ENCODE data around the gene ABCD4. TPM values are rescaled to one million over a fixed set of nuclear protein-coding genes. Genes with fewer than 3 reads are reported as not detected.

ABCD4 gene
- total RNA-seq, 1 experiment from 2014 or later = 46.7 TPM

GRCh38 chr14:74267588-74267987, 35.1 kb downstream of the ABCD4 start:
- BruUV-seq (replicated peaks) = no TSS peak
- DNase-seq (ENCODE audit: low spot score) = no peak
- intact Hi-C loops (cut with micrococcal nuclease; ENCODE audit: unreplicated experiment) = no loop called here
- Histone ChIP-seq H3K4me1 (ENCODE audit: insufficient read depth, low read length, poor library complexity, severe bottlenecking) (no peaks in the 10 kb centered on the region), H3K36me3 (ENCODE audit: insufficient read depth, low read length, poor library complexity, severe bottlenecking) (no peaks in the 10 kb centered on the region), H3K4me3 (ENCODE audit: low read depth, low read length, poor library complexity, severe bottlenecking) (no peak overlapping the region), H3K27me3 (replicated peaks; ENCODE audit: insufficient read depth, low read depth, low read length, poor library complexity) (no peaks in the 10 kb centered on the region), H3K9me3 (ENCODE audit: low read depth, low read length, poor library complexity, severe bottlenecking) (no peaks in the 10 kb centered on the region), H3K27ac (ENCODE audit: low read depth, low read length, poor library complexity, severe bottlenecking) (no peak overlapping the region)
- TF ChIP-seq, protein P1, sequence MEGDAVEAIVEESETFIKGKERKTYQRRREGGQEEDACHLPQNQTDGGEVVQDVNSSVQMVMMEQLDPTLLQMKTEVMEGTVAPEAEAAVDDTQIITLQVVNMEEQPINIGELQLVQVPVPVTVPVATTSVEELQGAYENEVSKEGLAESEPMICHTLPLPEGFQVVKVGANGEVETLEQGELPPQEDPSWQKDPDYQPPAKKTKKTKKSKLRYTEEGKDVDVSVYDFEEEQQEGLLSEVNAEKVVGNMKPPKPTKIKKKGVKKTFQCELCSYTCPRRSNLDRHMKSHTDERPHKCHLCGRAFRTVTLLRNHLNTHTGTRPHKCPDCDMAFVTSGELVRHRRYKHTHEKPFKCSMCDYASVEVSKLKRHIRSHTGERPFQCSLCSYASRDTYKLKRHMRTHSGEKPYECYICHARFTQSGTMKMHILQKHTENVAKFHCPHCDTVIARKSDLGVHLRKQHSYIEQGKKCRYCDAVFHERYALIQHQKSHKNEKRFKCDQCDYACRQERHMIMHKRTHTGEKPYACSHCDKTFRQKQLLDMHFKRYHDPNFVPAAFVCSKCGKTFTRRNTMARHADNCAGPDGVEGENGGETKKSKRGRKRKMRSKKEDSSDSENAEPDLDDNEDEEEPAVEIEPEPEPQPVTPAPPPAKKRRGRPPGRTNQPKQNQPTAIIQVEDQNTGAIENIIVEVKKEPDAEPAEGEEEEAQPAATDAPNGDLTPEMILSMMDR (conservative IDR thresholded peaks at IDR 0.05; ENCODE audit: low read depth, low read length) = no peak
- no peak for TF ChIP-seq EZH2 (IDR thresholded peaks at IDR 0.05; ENCODE audit: borderline replicate concordance, low read depth, low read length, poor library complexity, severe bottlenecking)
- ChIA-PET CTCF (interaction anchor here (1.0 kb wide), 1 partner anchor 21 kb away, joined by 3 read pairs; no protein-coding TSS in a partner anchor), POLR2A (ENCODE audit: low non-redundant PET) (no interaction called here)

- intact Hi-C loops (cut with micrococcal nuclease; ENCODE audit: unreplicated experiment) = no loop called here
Observed at GRCh38 chr14:74265301-74265965, 37.3 kb downstream of the ABCD4 start.

GRCh38 chr14:74263921-74264320, 38.8 kb downstream of the ABCD4 start:
- Histone ChIP-seq H3K27ac (ENCODE audit: low read depth, low read length, poor library complexity, severe bottlenecking) (no peak overlapping the region), H3K4me1 (ENCODE audit: insufficient read depth, low read length, poor library complexity, severe bottlenecking) (no peaks in the 10 kb centered on the region), H3K27me3 (replicated peaks; ENCODE audit: insufficient read depth, low read depth, low read length, poor library complexity) (no peaks in the 10 kb centered on the region), H3K36me3 (ENCODE audit: insufficient read depth, low read length, poor library complexity, severe bottlenecking) (no peaks in the 10 kb centered on the region), H3K4me3 (ENCODE audit: low read depth, low read length, poor library complexity, severe bottlenecking) (no peak overlapping the region), H3K9me3 (ENCODE audit: low read depth, low read length, poor library complexity, severe bottlenecking) (no peaks in the 10 kb centered on the region)
- ChIA-PET CTCF (no interaction called here), POLR2A (ENCODE audit: low non-redundant PET) (no interaction called here)
- intact Hi-C loops (cut with micrococcal nuclease; ENCODE audit: unreplicated experiment) = no loop called here
- BruUV-seq (replicated peaks) = no TSS peak
- no peak for DNase-seq (ENCODE audit: low spot score)
- TF ChIP-seq, protein P1 (conservative IDR thresholded peaks at IDR 0.05; ENCODE audit: low read depth, low read length) = no peak
- TF ChIP-seq EZH2 (IDR thresholded peaks at IDR 0.05; ENCODE audit: borderline replicate concordance, low read depth, low read length, poor library complexity, severe bottlenecking) = no peak

More at GRCh38 chr14:74265301-74265965, 37.3 kb downstream of the ABCD4 start:
- BruUV-seq (replicated peaks) = no TSS peak
- no peak for DNase-seq (ENCODE audit: low spot score)
- no peaks in the 10 kb centered on the region for H3K36me3 ChIP-seq (ENCODE audit: insufficient read depth, low read length, poor library complexity, severe bottlenecking)
- TF ChIP-seq, protein P1 (conservative IDR thresholded peaks at IDR 0.05; ENCODE audit: low read depth, low read length) = no peak
- no peak for TF ChIP-seq EZH2 (IDR thresholded peaks at IDR 0.05; ENCODE audit: borderline replicate concordance, low read depth, low read length, poor library complexity, severe bottlenecking)
- H3K4me3 ChIP-seq (ENCODE audit: low read depth, low read length, poor library complexity, severe bottlenecking) = no peak overlapping the region
- H3K4me1 ChIP-seq (ENCODE audit: insufficient read depth, low read length, poor library complexity, severe bottlenecking) = no peaks in the 10 kb centered on the region
- ChIA-PET CTCF (no interaction called here), POLR2A (ENCODE audit: low non-redundant PET) (no interaction called here)
- H3K27me3 ChIP-seq (replicated peaks; ENCODE audit: insufficient read depth, low read depth, low read length, poor library complexity) = no peaks in the 10 kb centered on the region
- no peak overlapping the region for H3K27ac ChIP-seq (ENCODE audit: low read depth, low read length, poor library complexity, severe bottlenecking)
- H3K9me3 ChIP-seq (ENCODE audit: low read depth, low read length, poor library complexity, severe bottlenecking) = no peaks in the 10 kb centered on the region

Measured in A673 (cell line).